CD4-positive, alpha-beta T cell (primary cell): Measurements from ENCODE around the gene STC2. TPM values are rescaled to one million over a fixed set of nuclear protein-coding genes. Genes with fewer than 3 reads are reported as not detected.

ENCODE experiments used
- ATAC-seq: fragments of 200-7000 bp; cut with Tn5 transposase; one replicate; pipeline ENCODE4 v1.10.0; 2022; ENCODE audit warnings: mild to moderate bottlenecking; ENCODE audit not compliant: poor library complexity
- CTCF ChIA-PET: fragments of 350-600 bp; sonication (Branson Sonifier 250); formaldehyde crosslinking; loops from one replicate; lab custom pipeline; 2021; ENCODE audit warnings: antibody characterized with exemption, inconsistent platforms; lab: Charles Lee
- POLR2A ChIA-PET: fragments of 350-600 bp; sonication (Branson Sonifier 250); formaldehyde crosslinking; loops from one replicate; lab custom pipeline; 2021; ENCODE audit warnings: antibody characterized with exemption, inconsistent platforms; lab: Charles Lee
- DNase-seq, 14 experiments: peaks; one replicate each; pipeline ENCODE4 v3.0.0-alpha.2; 2013 to 2020; ENCODE audit warnings: mixed read lengths in 2 of 14
- H3K27ac ChIP-seq, 2 donors: one replicate each; pipeline versions ENCODE4 v1.5.1 to v1.7.0; 2013; ENCODE audit warnings: low read length in 2 of 2, low read depth in 1 of 2, mild to moderate bottlenecking in 1 of 2
- H3K27me3 ChIP-seq, 2 experiments: 1 replicate in 1 of 2; 2 replicates in 1 of 2; pipeline versions ENCODE4 v1.6.1 to v1.7.0; 2013; ENCODE audit warnings: low read length in 2 of 2, control low read depth in 1 of 2, mild to moderate bottlenecking in 1 of 2, moderate library complexity in 1 of 2; ENCODE audit not compliant: insufficient read depth in 2 of 2, control insufficient read depth in 1 of 2
- H3K36me3 ChIP-seq: one replicate; pipeline ENCODE4 v1.6.1; 2013; ENCODE audit warnings: low read length, control low read depth; ENCODE audit not compliant: insufficient read depth
- H3K4me1 ChIP-seq: one replicate; pipeline ENCODE4 v1.6.1; 2013; ENCODE audit warnings: low read length, control low read depth; ENCODE audit not compliant: insufficient read depth
- H3K4me3 ChIP-seq: one replicate; pipeline ENCODE4 v1.5.1; 2013; ENCODE audit warnings: mild to moderate bottlenecking, low read length, moderate library complexity
- H3K9me3 ChIP-seq, 2 experiments: 1 replicate in 1 of 2; 2 replicates in 1 of 2; pipeline versions ENCODE4 v1.6.1 to v1.7.0; 2013; ENCODE audit warnings: low read length in 2 of 2, mild to moderate bottlenecking in 2 of 2, control low read depth in 1 of 2, moderate library complexity in 1 of 2; ENCODE audit not compliant: control insufficient read depth in 1 of 2, insufficient read depth in 1 of 2
- H3K27ac Mint-ChIP-seq: one replicate; pipeline ENCODE4 v1.8.0; 2020; ENCODE audit warnings: mixed read lengths
- H3K27me3 Mint-ChIP-seq: one replicate; pipeline ENCODE4 v1.8.0; 2021; ENCODE audit warnings: mixed read lengths
- H3K36me3 Mint-ChIP-seq: one replicate; pipeline ENCODE4 v1.8.0; 2021; ENCODE audit warnings: low read depth, mixed read lengths
- H3K4me1 Mint-ChIP-seq: one replicate; pipeline ENCODE4 v1.8.0; 2021; ENCODE audit warnings: low read depth, mixed read lengths
- H3K4me3 Mint-ChIP-seq: one replicate; pipeline ENCODE4 v1.8.0; 2020; ENCODE audit warnings: mild to moderate bottlenecking, mixed read lengths
- H3K9me3 Mint-ChIP-seq: one replicate; pipeline ENCODE4 v1.8.0; 2020; ENCODE audit warnings: mixed read lengths
- intact Hi-C, 2 experiments: fragments of 100-400 bp; cut with DNase I in 1 of 2; cut with micrococcal nuclease in 1 of 2; formaldehyde crosslinking; loops; one replicate each; pipeline versions ENCODE4 v1.15.1 to v1.9.0; 2023 to 2025; cut with DNase I, micrococcal nuclease
- total RNA-seq, 174 experiments: library from RNA in 2 of 174; stranded (reverse) in 2 of 174; gene quantifications; one replicate each; pipeline ENCODE4 v1.2.3 and lab custom pipeline; 2021 to 2026
- TF ChIP-seq, protein P1 (sequence below): fragments of 200-600 bp; IDR thresholded peaks from one replicate; pipeline ENCODE4 v1.8.0; 2022; ENCODE audit warnings: antibody characterized with exemption, mild to moderate bottlenecking

Gene STC2
- total RNA-seq, 2 experiments from 2014 or later, result not detected

DNA sequence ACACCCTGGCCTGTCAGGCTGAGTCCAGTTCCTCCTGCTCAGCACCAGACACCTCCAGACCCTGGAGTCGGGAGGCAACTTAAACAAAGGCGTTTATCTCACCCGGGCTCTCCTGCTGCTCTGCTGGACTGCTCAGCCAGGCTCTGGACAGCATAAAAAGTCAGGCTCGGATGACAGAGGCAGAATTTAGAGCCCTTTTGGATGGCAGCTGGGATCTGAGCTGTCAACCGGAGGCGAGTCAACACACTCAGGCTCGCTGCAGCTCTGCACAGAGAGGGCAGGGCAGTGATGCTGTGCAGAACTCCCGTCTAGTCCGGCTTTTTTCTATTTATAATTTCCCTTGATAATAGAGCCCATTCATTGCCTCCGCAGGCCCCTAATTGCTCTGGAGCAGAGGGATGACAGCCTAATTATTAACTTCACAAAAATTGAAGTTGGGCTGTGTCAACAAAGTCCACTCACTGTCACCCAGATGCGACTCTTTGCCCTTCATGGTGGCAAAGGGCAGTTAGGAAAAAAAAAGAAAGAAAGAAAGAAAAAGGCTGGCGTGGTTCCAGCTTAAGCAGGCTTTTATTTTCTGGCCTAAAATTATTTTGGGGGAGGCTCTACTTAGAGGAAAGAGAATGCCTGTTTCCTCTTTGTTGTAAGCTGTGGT is 37.6 kb downstream of the STC2 start:
- H3K4me3 ChIP-seq, result no peak overlapping the region
- ChIA-PET POLR2A (no interaction called here), CTCF (interaction anchor here (0.6 kb wide), 1 partner anchor 332 kb away, joined by 3 read pairs; no protein-coding TSS in a partner anchor)
- intact Hi-C loops, result loop anchor here (5.0 to 10.0 kb wide), 2 partner anchors 282 to 1644 kb away; no protein-coding TSS in a partner anchor
- peaks cover 13% of the 10 kb centered on the region for H3K4me1 Mint-ChIP-seq
- H3K4me3 Mint-ChIP-seq, result no peak overlapping the region
- H3K27ac Mint-ChIP-seq, result no peak overlapping the region
- ATAC-seq (no peak), DNase-seq (no peak)
- H3K4me1 ChIP-seq, result peaks cover 14% of the 10 kb centered on the region
- peaks cover 43 to 50% of the 10 kb centered on the region in 2 experiments for H3K27me3 ChIP-seq
- H3K36me3 Mint-ChIP-seq, result no peaks in the 10 kb centered on the region
- H3K27me3 Mint-ChIP-seq, result peaks cover 86% of the 10 kb centered on the region
- no peaks in the 10 kb centered on the region for H3K9me3 Mint-ChIP-seq
- H3K36me3 ChIP-seq, result no peaks in the 10 kb centered on the region
- H3K9me3 ChIP-seq, result peaks cover 0 to 4% of the 10 kb centered on the region in 2 experiments
- H3K27ac ChIP-seq, result no peak overlapping the region
- TF ChIP-seq, protein P1, sequence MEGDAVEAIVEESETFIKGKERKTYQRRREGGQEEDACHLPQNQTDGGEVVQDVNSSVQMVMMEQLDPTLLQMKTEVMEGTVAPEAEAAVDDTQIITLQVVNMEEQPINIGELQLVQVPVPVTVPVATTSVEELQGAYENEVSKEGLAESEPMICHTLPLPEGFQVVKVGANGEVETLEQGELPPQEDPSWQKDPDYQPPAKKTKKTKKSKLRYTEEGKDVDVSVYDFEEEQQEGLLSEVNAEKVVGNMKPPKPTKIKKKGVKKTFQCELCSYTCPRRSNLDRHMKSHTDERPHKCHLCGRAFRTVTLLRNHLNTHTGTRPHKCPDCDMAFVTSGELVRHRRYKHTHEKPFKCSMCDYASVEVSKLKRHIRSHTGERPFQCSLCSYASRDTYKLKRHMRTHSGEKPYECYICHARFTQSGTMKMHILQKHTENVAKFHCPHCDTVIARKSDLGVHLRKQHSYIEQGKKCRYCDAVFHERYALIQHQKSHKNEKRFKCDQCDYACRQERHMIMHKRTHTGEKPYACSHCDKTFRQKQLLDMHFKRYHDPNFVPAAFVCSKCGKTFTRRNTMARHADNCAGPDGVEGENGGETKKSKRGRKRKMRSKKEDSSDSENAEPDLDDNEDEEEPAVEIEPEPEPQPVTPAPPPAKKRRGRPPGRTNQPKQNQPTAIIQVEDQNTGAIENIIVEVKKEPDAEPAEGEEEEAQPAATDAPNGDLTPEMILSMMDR, result no peak

DNA sequence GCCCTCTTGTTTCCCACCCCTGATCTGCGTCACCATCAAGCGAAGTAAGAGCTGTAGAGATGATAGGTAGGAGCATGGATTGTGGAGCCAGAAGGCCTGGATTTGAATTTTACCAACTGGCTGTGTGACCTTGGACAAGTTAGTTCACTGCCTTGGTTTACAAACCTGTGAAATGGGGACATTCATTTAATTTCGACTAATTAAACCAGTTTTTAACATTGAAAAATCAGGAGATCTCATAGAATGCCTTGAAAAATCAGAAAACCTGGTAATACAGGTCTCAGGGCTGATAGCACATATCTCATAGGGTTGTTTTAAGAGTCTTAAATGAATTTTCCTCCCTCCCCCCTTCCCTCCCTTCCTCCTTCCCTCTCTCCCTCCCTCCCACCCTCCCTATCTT is 38.8 kb downstream of the STC2 start:
- CTCF ChIA-PET, result no interaction called here
- Mint-ChIP-seq H3K4me3 (no peak overlapping the region), H3K9me3 (no peaks in the 10 kb centered on the region), H3K36me3 (no peaks in the 10 kb centered on the region), H3K27ac (no peak overlapping the region), H3K27me3 (peaks cover 92% of the 10 kb centered on the region), H3K4me1 (peaks cover 8% of the 10 kb centered on the region)
- H3K27me3 ChIP-seq, result peaks cover 42 to 44% of the 10 kb centered on the region in 2 experiments
- peaks cover 9% of the 10 kb centered on the region for H3K4me1 ChIP-seq
- POLR2A ChIA-PET, result no interaction called here
- DNase-seq, result no peak
- TF ChIP-seq, protein P1, result no peak
- intact Hi-C loops, result loop anchor here in 1 of 2 experiments (10.0 kb wide), 1 partner anchor 575 kb away; no protein-coding TSS in a partner anchor
- H3K9me3 ChIP-seq, result peaks cover 0 to 4% of the 10 kb centered on the region in 2 experiments
- no peak overlapping the region for H3K4me3 ChIP-seq
- no peak overlapping the region for H3K27ac ChIP-seq
- ATAC-seq, result no peak
- no peaks in the 10 kb centered on the region for H3K36me3 ChIP-seq

DNA sequence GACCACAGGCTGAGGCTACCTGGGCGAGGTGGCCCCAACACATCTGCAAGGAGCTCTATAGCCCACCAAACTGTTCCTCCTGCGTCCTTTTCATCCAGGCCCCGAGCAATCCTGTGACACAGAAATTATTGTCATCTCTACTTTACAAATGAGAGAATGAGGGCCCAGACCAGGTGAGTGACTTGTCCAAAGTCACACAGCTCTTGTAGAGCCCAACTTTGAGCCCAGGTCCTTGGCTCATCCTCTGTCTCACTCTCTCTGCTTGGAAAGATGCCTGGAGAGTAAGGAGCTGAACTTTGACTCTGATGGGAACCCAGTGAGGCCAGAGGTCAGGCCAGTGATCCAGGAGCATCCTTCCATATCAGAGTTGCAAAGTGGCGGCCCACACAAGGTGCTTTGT is 39.6 kb downstream of the STC2 start:
- peaks cover 8% of the 10 kb centered on the region for H3K4me1 ChIP-seq
- Mint-ChIP-seq H3K4me3 (no peak overlapping the region), H3K27me3 (peaks cover 89% of the 10 kb centered on the region), H3K27ac (no peak overlapping the region), H3K36me3 (no peaks in the 10 kb centered on the region), H3K9me3 (no peaks in the 10 kb centered on the region), H3K4me1 (peaks cover 1% of the 10 kb centered on the region)
- CTCF ChIA-PET, result no interaction called here
- no peak overlapping the region for H3K27ac ChIP-seq
- ATAC-seq (no peak), DNase-seq (no peak)
- H3K9me3 ChIP-seq, result peaks cover 0 to 10% of the 10 kb centered on the region in 2 experiments
- intact Hi-C loops, result loop anchor here in 1 of 2 experiments (10.0 kb wide), 1 partner anchor 574 kb away; no protein-coding TSS in a partner anchor
- POLR2A ChIA-PET, result no interaction called here
- TF ChIP-seq, protein P1, result no peak
- H3K4me3 ChIP-seq, result no peak overlapping the region
- no peaks in the 10 kb centered on the region for H3K36me3 ChIP-seq
- H3K27me3 ChIP-seq, result peaks cover 38 to 40% of the 10 kb centered on the region in 2 experiments
